Gastrocnemius medialis (tissue), 4 donors: ENCODE data around the gene NFS1. TPM values are rescaled to one million over a fixed set of nuclear protein-coding genes. Genes with fewer than 3 reads are reported as not detected.

Experiments
- ATAC-seq, 2 donors: fragments of 150-250 bp; one replicate each; pipeline ENCODE4 v1.9.1; 2016
- DNase-seq, 2 donors: peaks; one replicate each; pipeline ENCODE4 v3.0.0-alpha.2; 2019
- H3K27ac ChIP-seq, 4 donors: fragments of 200-600 bp; sonication (generic); 1 replicate in 1 of 4; 2 replicates in 3 of 4; pipeline ENCODE4 v1.5.1; 2016 to 2018; ENCODE audit warnings: mild to moderate bottlenecking in 2 of 4, moderate library complexity in 1 of 4
- H3K27me3 ChIP-seq, 3 donors: fragments of 200-600 bp; sonication (generic) in 2 of 3; 1 replicate in 1 of 3; 2 replicates in 2 of 3; pipeline versions ENCODE4 v1.5.1 to v1.6.0; 2016 to 2019; ENCODE audit warnings: mild to moderate bottlenecking in 1 of 3, moderate library complexity in 1 of 3
- H3K36me3 ChIP-seq, 2 donors: fragments of 200-600 bp; sonication (generic) in 1 of 2; one replicate each; pipeline ENCODE4 v1.5.1; 2017 to 2018
- H3K4me1 ChIP-seq, 2 donors: fragments of 200-600 bp; sonication (generic) in 1 of 2; one replicate each; pipeline ENCODE4 v1.5.1; 2016 to 2017; ENCODE audit warnings: mild to moderate bottlenecking in 2 of 2
- H3K4me3 ChIP-seq, 4 donors: fragments of 200-600 bp; sonication (generic) in 3 of 4; 1 replicate in 1 of 4; 2 replicates in 3 of 4; pipeline ENCODE4 v1.5.1; 2016 to 2019; ENCODE audit warnings: mild to moderate bottlenecking in 2 of 4
- H3K9me3 ChIP-seq, 3 donors: fragments of 200-600 bp; sonication (generic) in 2 of 3; 1 replicate in 1 of 3; 2 replicates in 2 of 3; pipeline ENCODE4 v1.5.1; 2016 to 2019
- CTCF ChIP-seq, 5 experiments: fragments of 450-650 bp in 3 of 5; fragments of 200-600 bp in 2 of 5; sonication (generic) in 2 of 5; IDR thresholded peaks in 4 of 5; conservative IDR thresholded peaks in 1 of 5; 1 replicate in 4 of 5; 2 replicates in 1 of 5; pipeline ENCODE4 v1.5.1; 2016 to 2019; ENCODE audit warnings: antibody characterized with exemption in 5 of 5, mild to moderate bottlenecking in 3 of 5, moderate library complexity in 3 of 5
- POLR2A ChIP-seq, 2 donors: fragments of 450-650 bp; IDR thresholded peaks; one replicate each; pipeline ENCODE4 v1.6.1; 2017; ENCODE audit warnings: antibody characterized with exemption in 2 of 2, mild to moderate bottlenecking in 2 of 2, moderate library complexity in 2 of 2
- in situ Hi-C, 4 donors: fragments of 200-750 bp; cut with MboI; loops; one replicate each; pipeline versions ENCODE4 v1.15.0 to v1.8.0; 2017; ENCODE audit warnings: low sequenced_read_pairs in 4 of 4
- intact Hi-C: fragments of 100-400 bp; cut with DNase I; formaldehyde crosslinking; loops from one replicate; pipeline ENCODE4 v1.15.1; 2023; ENCODE audit warnings: low total_unique reads
- total RNA-seq, 4 donors: library from RNA; depleted of rRNA; stranded (reverse); fragments of >200 nt; gene quantifications; one replicate each; pipeline versions ENCODE4 v1.1.0 to v1.2.3, GENCODE V29; 2016

The NFS1 gene
- total RNA-seq, 4 donors from 2014 or later, result 31.5 to 85.8 (median 37.2) TPM

GRCh38 chr20:35620818-35621559 is 78.2 kb downstream of the NFS1 start:
- TF ChIP-seq POLR2A (IDR thresholded peaks at IDR 0.05) (no peak), CTCF (IDR thresholded peaks at IDR 0.05 in 4 of 5, conservative IDR thresholded peaks at IDR 0.05 in 1 of 5) (no peak)
- no peak overlapping the region for H3K4me3 ChIP-seq
- in situ Hi-C loops (no loop called here), intact Hi-C loops (no loop called here)
- no peaks in the 10 kb centered on the region for H3K27me3 ChIP-seq
- ATAC-seq, result no peak
- H3K36me3 ChIP-seq, result peaks cover 4 to 28% of the 10 kb centered on the region in 2 donors
- H3K27ac ChIP-seq, result no peak overlapping the region
- peaks cover 18 to 32% of the 10 kb centered on the region in 2 donors for H3K4me1 ChIP-seq
- H3K9me3 ChIP-seq, result no peaks in the 10 kb centered on the region
- DNase-seq, result no peak

- Histone ChIP-seq H3K9me3 (no peaks in the 10 kb centered on the region), H3K4me1 (peaks cover 18 to 32% of the 10 kb centered on the region in 2 donors), H3K27ac (peak overlapping the region in 3 of 4 donors; percentile 24 to 86 (median 85)), H3K36me3 (peaks cover 0 to 13% of the 10 kb centered on the region in 2 donors), H3K4me3 (peak overlapping the region; percentile 46 to 71 (median 71)), H3K27me3 (no peaks in the 10 kb centered on the region)
- TF ChIP-seq CTCF (IDR thresholded peaks at IDR 0.05 in 4 of 5, conservative IDR thresholded peaks at IDR 0.05 in 1 of 5) (peak in 1 of 5 experiments; percentile 35), POLR2A (IDR thresholded peaks at IDR 0.05) (peak in 1 of 2 donors; percentile 38)
- DNase-seq, result peak; percentile 27 to 42
- intact Hi-C loops, result loop anchor here (10.0 kb wide), 1 partner anchor 155 kb away; no protein-coding TSS in a partner anchor
- ATAC-seq, result no peak
- in situ Hi-C loops, result no loop called here
Measured at GRCh38 chr20:35619196-35620095, 79.7 kb downstream of the NFS1 start.

DNA sequence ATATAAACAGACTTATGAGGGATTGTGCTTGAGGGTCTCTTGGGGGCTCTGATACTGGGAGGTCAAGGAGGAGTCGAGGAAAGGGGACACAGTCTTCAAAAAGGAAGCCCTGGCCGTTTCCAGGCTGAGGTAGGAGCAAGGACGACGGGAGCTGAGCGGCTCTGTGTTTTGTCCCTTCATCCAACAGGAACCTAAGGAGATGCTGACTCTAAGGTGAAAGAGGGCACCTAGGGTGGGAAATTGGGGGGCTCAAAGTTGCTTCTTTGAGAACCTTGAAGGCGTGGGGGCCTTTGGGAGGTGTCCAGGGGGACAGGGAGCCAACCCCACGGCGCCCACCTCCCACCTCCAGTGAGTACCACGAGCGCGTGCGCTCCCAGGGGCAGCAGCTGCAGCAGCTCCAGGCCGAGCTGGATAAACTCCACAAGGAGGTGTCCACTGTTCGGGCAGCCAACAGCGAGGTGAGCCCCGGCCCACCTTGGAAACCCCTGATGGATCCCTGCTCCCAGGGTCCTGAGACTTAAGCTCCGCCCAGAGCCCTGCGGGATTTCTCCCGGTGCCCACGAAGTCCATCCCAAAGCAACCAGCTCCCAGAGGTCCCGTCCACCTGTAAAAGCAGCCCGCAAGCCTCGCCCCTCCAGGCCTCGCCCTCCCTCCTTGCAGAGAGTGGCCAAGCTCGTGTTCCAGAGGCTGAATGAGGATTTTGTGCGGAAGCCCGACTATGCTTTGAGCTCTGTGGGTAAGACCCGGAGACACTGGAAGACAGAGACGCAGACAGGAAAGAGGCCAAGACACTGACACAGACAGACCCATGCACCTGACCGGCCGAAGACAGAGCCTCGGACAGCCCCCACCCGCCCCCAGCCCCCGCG is 80.7 kb downstream of the NFS1 start:
- peak overlapping the region; percentile 46 to 71 (median 71) for H3K4me3 ChIP-seq
- H3K27ac ChIP-seq, result peak overlapping the region; percentile 66 to 86 (median 80)
- intact Hi-C loops, result loop anchor here (10.0 kb wide), 1 partner anchor 154 kb away; no protein-coding TSS in a partner anchor
- peaks cover 18 to 32% of the 10 kb centered on the region in 2 donors for H3K4me1 ChIP-seq
- TF ChIP-seq POLR2A (IDR thresholded peaks at IDR 0.05), result no peak
- no peak for TF ChIP-seq CTCF (IDR thresholded peaks at IDR 0.05 in 4 of 5, conservative IDR thresholded peaks at IDR 0.05 in 1 of 5)
- DNase-seq (no peak), ATAC-seq (no peak)
- peaks cover 0 to 8% of the 10 kb centered on the region in 2 donors for H3K36me3 ChIP-seq
- no peaks in the 10 kb centered on the region for H3K27me3 ChIP-seq
- in situ Hi-C loops, result no loop called here
- no peaks in the 10 kb centered on the region for H3K9me3 ChIP-seq

Other genes starting within 250 kb of the NFS1 start
- gene CEP250, start 243.8 kb downstream of the NFS1 start, total RNA-seq, result 10 to 100 TPM; 10.9 to 13.9 (median 12.8) TPM
- not detected for gene C20orf173, start 169.7 kb downstream of the NFS1 start, total RNA-seq
- 10 to 100 TPM; 82.5 to 91.0 (median 89.2) TPM for gene ERGIC3, start 157.3 kb downstream of the NFS1 start, total RNA-seq
- gene SPAG4, start 83.5 kb downstream of the NFS1 start, total RNA-seq, result 1 to 10 TPM in 1 of 4 donors, under 1 TPM in 1, not detected in 2; 0.91 to 1.4 TPM
- gene CPNE1, start 34.5 kb downstream of the NFS1 start, total RNA-seq, result 10 to 100 TPM; 37.3 to 60.7 (median 50.1) TPM
- 10 to 100 TPM in 3 of 4 donors, 1 to 10 TPM in 1; 9.8 to 23.7 (median 20.7) TPM for gene RBM12, start 34.5 kb downstream of the NFS1 start, total RNA-seq
- 100 to 1,000 TPM; 213 to 491 (median 309) TPM for gene ROMO1, start 53 bp upstream of the NFS1 start, total RNA-seq
- 100 to 1,000 TPM in 3 of 4 donors, 10 to 100 TPM in 1; 98.5 to 165 (median 130) TPM for gene RBM39, start 42.9 kb upstream of the NFS1 start, total RNA-seq
- gene PHF20, start 72.7 kb upstream of the NFS1 start, total RNA-seq, result 10 to 100 TPM; 72.6 to 91.9 (median 82.2) TPM